Ovary (tissue), 9 donors: ENCODE measurements around the gene ADAM12. TPM values are rescaled to one million over a fixed set of nuclear protein-coding genes. Genes with fewer than 3 reads are reported as not detected.

Source experiments
- DNase-seq, 5 donors: peaks; one replicate each; pipeline ENCODE4 v3.0.0-alpha.2; 2019 to 2020
- H3K27ac ChIP-seq, 2 donors: fragments of 200-600 bp; one replicate each; pipeline versions ENCODE4 v1.5.1 to v1.8.0; 2019 to 2022
- H3K27me3 ChIP-seq: fragments of 200-600 bp; one replicate; pipeline ENCODE4 v1.8.0; 2022
- H3K36me3 ChIP-seq: fragments of 200-600 bp; sonication (generic); one replicate; pipeline ENCODE4 v1.5.1; 2019
- H3K4me1 ChIP-seq: one replicate; pipeline ENCODE4 v1.8.1; 2013; ENCODE audit warnings: mild to moderate bottlenecking, moderate library complexity; ENCODE audit not compliant: insufficient read depth
- H3K4me3 ChIP-seq: fragments of 200-600 bp; sonication (generic); one replicate; pipeline ENCODE4 v1.5.1; 2017
- H3K9me3 ChIP-seq, 2 donors: fragments of 200-600 bp in 1 of 2; sonication (generic) in 1 of 2; one replicate each; pipeline versions ENCODE4 v1.5.1 to v1.8.1; 2013 to 2019; ENCODE audit warnings: mild to moderate bottlenecking in 1 of 2, moderate library complexity in 1 of 2
- EP300 ChIP-seq: sonication (generic); formaldehyde crosslinking; IDR thresholded peaks from one replicate; pipeline ENCODE4 v1.6.1; 2017; ENCODE audit warnings: antibody characterized with exemption
- POLR2A ChIP-seq: fragments of 450-650 bp; IDR thresholded peaks from one replicate; pipeline ENCODE4 v1.6.1; 2017; ENCODE audit warnings: antibody characterized with exemption, mild to moderate bottlenecking, moderate library complexity
- WGBS, 3 donors: extraction: QIAGEN DNeasy Blood & Tissue Kit in 1 of 3; methylation state at CpG; one replicate each; pipeline versions ENCODE4 v1.1.5 to v1.1.7; 2013 to 2017; 5-methylcytosine and 5-hydroxymethylcytosine counted together
- intact Hi-C, 4 donors: fragments of 100-400 bp; cut with DNase I; formaldehyde crosslinking; loops; one replicate each; pipeline versions ENCODE4 v1.11.0 to v1.15.1; 2022 to 2023
- polyA plus RNA-seq, 2 donors: library from polyadenylated mRNA; stranded (reverse); fragments of 200-250 nt in 1 of 2; fragments of 350-450 nt in 1 of 2; fragmentation: Illumina TruSeq in 1 of 2; extraction: RNeasy Lipid Tissue Mini Kit (QIAGEN cat#74804) in 1 of 2; gene quantifications; one replicate each; pipeline ENCODE4 v1.2.3, GENCODE V29; 2013 to 2014
- total RNA-seq, 7 donors: library from RNA; depleted of rRNA in 2 of 7; stranded (reverse); fragments of >200 nt in 2 of 7; fragmentation: NEBNext Ultra II Directional in 3 of 7; extraction: Animal tissue kit (Norgen Biotek cat#: 25700) in 3 of 7; gene quantifications; one replicate each; pipeline versions ENCODE4 v1.1.0 to v1.2.4, GENCODE V29; 2016 to 2023
- TF ChIP-seq, protein P1 (sequence below), 3 donors: fragments of 450-650 bp in 2 of 3; fragments of 200-600 bp in 1 of 3; IDR thresholded peaks; one replicate each; pipeline versions ENCODE4 v1.5.1 to v1.8.0; 2016 to 2022; ENCODE audit warnings: antibody characterized with exemption in 3 of 3, mild to moderate bottlenecking in 1 of 3
- donor health status: DM: no; HTN: no; CAD: no; lungs with moderate emphysema.
- donor health status: DM: no; HTN: no; CAD: no.
- donor health status: Bipolar disorder and iron deficiency.
- donor health status: DM: yes; HTN: yes; CAD: no.
- donor health status: DM: no; HTN: no; CAD: no.
- donor health status: DM: yes; HTN: yes; CAD: no.

Gene ADAM12
- total and polyA plus RNA-seq, 9 donors: 1.8 to 27.2 (median 10.3) TPM

DNA sequence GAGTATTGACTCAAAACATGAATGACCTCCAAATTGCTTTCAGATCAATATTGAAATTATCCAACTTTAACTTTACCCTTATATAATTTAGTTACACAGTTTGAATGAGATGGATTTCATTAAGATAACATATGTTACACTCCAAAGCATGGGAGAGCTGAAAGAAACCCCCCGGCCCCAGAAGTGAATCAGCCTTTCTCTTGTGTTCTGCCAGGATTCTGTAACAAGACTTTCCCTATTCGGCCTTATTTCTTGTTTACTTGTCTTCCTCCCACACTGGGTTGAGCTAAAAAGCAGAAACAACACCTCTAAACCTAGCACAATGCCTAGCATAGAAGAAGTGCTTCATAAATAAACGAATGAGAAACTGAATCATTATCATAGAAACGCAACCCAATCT, 224.8 kb downstream of the ADAM12 start:
- no peak for TF ChIP-seq EP300
- TF ChIP-seq, protein P1, sequence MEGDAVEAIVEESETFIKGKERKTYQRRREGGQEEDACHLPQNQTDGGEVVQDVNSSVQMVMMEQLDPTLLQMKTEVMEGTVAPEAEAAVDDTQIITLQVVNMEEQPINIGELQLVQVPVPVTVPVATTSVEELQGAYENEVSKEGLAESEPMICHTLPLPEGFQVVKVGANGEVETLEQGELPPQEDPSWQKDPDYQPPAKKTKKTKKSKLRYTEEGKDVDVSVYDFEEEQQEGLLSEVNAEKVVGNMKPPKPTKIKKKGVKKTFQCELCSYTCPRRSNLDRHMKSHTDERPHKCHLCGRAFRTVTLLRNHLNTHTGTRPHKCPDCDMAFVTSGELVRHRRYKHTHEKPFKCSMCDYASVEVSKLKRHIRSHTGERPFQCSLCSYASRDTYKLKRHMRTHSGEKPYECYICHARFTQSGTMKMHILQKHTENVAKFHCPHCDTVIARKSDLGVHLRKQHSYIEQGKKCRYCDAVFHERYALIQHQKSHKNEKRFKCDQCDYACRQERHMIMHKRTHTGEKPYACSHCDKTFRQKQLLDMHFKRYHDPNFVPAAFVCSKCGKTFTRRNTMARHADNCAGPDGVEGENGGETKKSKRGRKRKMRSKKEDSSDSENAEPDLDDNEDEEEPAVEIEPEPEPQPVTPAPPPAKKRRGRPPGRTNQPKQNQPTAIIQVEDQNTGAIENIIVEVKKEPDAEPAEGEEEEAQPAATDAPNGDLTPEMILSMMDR (IDR thresholded peaks at IDR 0.05): no peak
- 42 to 70% (median 48%) methylated on average over 4 of the region's 4 CpGs for WGBS, 3 donors
- H3K27me3 ChIP-seq: no peaks in the 10 kb centered on the region
- no peak overlapping the region for H3K27ac ChIP-seq
- H3K9me3 ChIP-seq: no peaks in the 10 kb centered on the region
- no peak overlapping the region for H3K4me3 ChIP-seq
- no peak for DNase-seq
- intact Hi-C loops: no loop called here
- H3K4me1 ChIP-seq: peaks cover 2% of the 10 kb centered on the region
- H3K36me3 ChIP-seq: no peaks in the 10 kb centered on the region

DNA sequence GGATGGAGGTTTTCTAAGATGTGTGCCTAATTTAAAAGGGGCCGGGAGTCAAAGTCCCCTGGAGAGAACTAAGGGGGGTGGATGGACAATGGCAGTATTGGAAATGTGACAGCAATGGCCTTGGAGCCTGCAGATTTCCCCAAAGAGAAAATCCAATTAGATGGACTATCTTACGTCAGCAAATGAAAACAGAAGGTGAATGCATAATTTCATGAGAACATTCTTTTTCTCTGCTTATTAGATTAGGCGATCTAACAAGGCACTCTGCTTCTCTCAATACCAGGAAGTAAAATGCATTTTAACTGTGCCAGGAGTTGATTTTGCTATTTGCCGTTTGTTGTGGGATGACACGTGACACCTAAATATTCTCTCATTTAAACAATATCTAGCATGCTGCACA, 226.6 kb downstream of the ADAM12 start:
- no peak overlapping the region for H3K4me3 ChIP-seq
- intact Hi-C loops: no loop called here
- WGBS, 3 donors: 61 to 73% (median 70%) methylated on average over 5 of the region's 5 CpGs
- peaks cover 4% of the 10 kb centered on the region for H3K4me1 ChIP-seq
- H3K27ac ChIP-seq: no peak overlapping the region
- DNase-seq: no peak
- no peaks in the 10 kb centered on the region for H3K36me3 ChIP-seq
- no peak for TF ChIP-seq EP300
- no peak for TF ChIP-seq POLR2A
- TF ChIP-seq, protein P1 (IDR thresholded peaks at IDR 0.05): no peak
- H3K27me3 ChIP-seq: no peaks in the 10 kb centered on the region
- H3K9me3 ChIP-seq: no peaks in the 10 kb centered on the region

DNA sequence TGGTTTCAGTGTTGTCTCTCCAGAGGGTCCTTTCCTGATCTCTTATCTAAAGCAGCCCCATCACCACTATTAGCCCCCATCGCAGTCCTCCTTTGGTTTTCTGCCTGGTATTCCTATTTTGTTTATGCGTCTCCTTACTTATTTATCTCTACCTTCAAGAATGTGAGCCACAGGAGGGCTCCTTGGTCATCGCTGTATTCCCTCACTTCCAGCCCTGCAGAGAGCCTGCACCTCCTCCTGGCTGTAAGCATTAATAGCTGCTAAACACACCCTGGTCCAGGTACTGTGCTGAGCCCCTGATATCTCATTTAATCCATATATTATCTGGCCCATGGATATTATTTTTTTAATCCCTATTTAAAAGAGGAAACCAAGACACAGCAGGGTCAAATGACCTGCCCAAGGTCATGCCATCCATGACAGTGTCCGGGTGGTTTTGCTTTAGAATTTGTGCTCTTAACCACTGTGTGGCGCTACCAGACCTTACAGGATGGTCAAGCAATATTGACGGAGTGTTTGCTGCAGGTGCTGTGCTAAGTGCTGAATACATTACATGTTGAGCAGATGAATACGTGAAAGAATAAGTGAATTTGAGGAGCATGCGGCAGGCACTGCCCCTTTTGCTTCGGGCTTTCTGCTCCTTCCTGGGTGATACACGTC, 227.2 kb downstream of the ADAM12 start:
- Histone ChIP-seq H3K4me3 (no peak overlapping the region), H3K27me3 (no peaks in the 10 kb centered on the region), H3K27ac (no peak overlapping the region), H3K9me3 (no peaks in the 10 kb centered on the region), H3K36me3 (no peaks in the 10 kb centered on the region), H3K4me1 (peaks cover 6% of the 10 kb centered on the region)
- whole genome bisulfite sequencing, 3 donors: 82 to 92% (median 85%) methylated on average over 10 of the region's 10 CpGs
- no peak for DNase-seq
- intact Hi-C loops: no loop called here
- TF ChIP-seq EP300 (no peak), POLR2A (no peak)
- TF ChIP-seq, protein P1 (IDR thresholded peaks at IDR 0.05): no peak

DNA sequence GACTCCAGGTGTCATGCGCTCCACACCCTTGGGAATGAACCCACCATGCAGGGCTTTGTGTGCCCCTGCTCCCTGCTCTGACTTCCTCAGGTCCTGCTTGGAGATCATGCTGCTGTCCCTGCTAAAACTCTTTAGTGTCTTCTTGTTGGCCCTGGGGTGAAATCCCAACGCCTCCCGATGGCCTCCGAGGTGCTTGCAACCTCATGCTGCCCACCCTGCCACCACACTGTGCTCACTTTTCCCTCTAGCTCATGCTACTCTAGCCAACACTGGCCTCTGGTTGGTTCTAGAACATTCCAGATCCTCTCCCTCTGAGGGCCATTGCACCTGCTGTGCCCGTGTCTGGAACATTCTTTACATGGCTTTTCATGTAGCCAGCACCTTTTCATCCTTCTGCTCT, 227.7 kb downstream of the ADAM12 start:
- Histone ChIP-seq H3K4me3 (no peak overlapping the region), H3K27ac (no peak overlapping the region), H3K36me3 (no peaks in the 10 kb centered on the region), H3K9me3 (no peaks in the 10 kb centered on the region), H3K27me3 (no peaks in the 10 kb centered on the region), H3K4me1 (peaks cover 8% of the 10 kb centered on the region)
- DNase-seq: no peak
- TF ChIP-seq, protein P1 (IDR thresholded peaks at IDR 0.05): no peak
- TF ChIP-seq EP300: no peak
- no peak for TF ChIP-seq POLR2A
- WGBS, 3 donors: 73 to 82% (median 75%) methylated on average over 5 of the region's 5 CpGs
- intact Hi-C loops: no loop called here
